NT2/D1 (cell line): ENCODE results near the gene RGS14.

Experiments used
- YY1 ChIP-seq: IDR thresholded peaks from 2 replicates; pipeline ENCODE4 v1.6.1; 2011; ENCODE audit not compliant: insufficient read length, insufficient read depth
- ZNF274 ChIP-seq: IDR thresholded peaks from 2 replicates; pipeline ENCODE4 v1.6.1; 2011; ENCODE audit warnings: mild to moderate bottlenecking, low read depth, low read length

DNA sequence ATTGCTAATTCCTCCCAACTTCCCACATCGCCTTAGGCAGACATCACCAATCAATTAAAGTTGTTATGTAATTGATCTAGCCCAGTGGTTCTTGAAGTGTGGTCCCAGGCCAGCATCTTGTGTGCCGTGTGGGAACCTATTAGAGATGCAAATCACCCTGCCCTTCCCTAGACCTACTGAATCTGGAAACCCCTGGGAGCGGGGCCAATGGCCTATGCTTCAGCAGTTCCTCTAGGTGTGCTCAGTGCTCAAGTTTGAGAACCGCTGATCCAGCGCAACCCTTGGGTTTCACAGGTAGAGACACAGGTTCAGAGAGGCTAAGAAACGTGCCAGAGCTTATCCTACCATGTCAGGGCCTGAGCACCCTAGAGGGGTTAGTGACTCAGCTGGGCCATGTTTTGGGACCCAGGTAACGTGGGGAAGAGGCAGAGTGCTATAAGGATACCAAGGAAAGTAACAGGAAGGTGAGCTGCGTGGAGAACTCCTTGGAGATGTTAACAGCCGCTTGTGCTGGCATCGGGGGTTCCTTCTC lies 30.9 kb downstream of the RGS14 start:
- TF ChIP-seq ZNF274: no peak
- TF ChIP-seq YY1: no peak
